HuH-7 (cell line): ENCODE measurements around the gene DOCK7.
"Not testable (repeated sequence)": the region's sequence is repeated elsewhere in the genome, so short reads cannot be mapped to it uniquely, and the experiment has no call there.

Source experiments
- DNase-seq: peaks from one replicate; pipeline ENCODE4 v3.0.0; 2011; ENCODE audit warnings: low spot score

DOCK7 gene

DNA sequence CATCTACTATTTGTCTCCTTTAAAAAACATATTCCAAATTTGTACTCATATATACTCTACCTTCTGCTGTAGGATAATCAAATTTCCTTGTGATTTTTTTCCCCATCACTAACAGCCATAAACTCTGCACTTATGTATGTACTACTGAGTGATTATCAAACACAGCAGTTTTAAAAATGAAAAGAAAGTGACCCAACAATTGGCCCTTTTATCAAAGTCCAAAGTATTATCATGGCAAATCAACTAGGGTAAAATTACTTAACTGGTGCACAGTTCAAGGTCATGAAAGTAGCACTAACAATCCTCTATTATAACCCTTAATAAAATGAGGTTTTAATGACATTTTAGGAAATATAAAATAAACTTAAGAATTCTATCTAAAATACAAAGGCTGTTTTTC lies 79.3 kb downstream of the DOCK7 start:
- DNase-seq: no peak

DNA sequence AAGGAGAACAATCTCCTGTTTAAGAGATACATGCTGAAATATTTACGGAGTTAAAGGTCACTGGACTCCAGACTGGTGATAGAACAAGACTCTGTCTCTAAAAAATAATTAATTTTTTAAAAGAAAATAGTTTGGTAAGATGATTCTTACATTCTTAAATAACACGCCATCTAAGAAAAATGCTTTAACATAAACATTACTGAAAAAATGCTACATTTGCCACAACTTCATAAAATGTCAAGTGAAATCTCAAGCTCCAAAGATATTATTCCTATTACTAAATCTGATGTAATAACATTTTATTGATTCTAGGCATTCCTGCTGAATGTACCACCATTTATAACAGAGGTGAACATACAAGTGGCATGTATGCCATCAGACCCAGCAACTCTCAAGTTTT lies 86.7 kb downstream of the DOCK7 start:
- DNase-seq: no peak

DNA sequence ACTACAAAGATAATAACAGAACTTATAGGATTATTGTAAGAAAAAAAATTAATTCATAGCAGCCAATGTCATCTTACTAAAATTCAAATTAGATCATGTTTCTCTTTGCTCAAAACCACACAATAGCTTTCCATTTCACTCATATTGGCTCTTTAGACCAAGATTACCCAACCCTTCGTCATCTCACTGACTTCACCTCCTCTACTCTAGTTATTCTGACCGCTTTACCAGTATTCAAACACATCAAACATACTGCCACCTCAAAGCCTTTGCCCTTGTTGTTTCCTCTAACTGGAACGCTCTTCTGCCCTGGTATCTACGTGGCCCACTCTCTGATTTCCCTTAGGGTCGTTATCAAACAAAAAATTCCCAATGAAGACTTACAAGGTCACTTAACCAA lies 89.1 kb downstream of the DOCK7 start:
- DNase-seq: no peak

DNA sequence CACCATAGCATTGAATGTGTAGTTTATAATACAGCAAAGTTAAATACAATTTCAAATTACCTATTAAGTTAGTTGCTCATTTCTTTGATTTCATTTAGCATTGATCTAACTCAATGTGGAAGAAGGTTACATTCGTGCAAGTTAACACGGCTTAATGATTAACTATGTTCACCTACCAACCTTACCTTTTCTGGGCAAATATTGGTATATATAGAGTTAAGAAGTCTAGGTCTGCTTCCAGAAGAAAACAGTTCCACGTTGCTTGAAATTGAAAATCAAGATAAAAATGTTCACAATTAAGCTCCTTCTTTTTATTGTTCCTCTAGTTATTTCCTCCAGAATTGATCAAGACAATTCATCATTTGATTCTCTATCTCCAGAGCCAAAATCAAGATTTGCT lies 90.9 kb downstream of the DOCK7 start, which contains the start of gene ANGPTL3:
Gene ANGPTL3 (plus strand): TSS at position 240 of the 400 bp plus-strand sequence. CDS start 47 bp downstream, at position 287.
- no peak for DNase-seq

DNA sequence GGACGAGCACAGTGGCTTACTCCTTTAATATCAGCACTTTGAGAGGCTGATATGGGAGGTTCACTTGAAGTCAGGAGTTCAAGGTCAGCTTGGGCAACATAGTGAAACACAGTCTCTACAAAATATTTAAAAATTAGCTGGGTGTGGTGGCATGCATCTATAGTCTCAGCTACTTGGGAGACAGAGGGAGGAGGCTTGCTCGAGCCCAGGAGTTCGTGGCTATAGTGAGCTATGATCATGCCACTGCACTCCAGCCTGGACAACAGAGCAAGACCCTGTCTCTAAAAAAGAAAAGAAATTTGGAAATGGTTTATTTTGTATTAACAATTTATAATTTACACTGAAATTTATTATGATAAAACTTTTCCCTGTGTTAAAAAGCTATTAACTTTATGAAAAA lies 92.5 kb downstream of the DOCK7 start:
- DNase-seq: no peak

DNA sequence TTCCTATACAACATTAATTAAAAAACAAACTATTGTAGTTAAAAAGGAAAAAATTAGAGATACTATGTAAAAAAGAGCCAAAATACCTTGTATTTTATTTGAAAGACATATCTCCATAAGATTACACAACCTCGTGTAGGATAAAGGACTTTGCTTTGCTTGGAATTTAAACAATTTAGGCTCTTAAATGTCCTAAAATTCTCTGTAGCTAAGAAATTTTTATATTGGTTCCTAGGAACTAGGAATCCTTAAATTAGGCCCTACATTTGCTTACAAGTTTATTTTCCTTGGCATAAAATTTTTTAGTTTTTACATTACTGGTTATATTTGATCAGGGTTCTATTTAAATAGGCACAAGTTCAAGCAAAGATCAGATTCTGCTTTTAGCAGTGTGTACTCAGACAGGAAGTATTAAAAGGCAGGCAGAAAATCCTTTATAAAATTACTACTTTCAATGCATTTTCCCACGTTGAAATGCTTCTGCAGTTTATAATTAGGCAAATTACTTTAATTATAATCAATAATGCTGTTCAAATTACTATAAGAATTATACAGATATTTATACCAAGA lies 94.3 kb downstream of the DOCK7 start:
- no peak for DNase-seq

DNA sequence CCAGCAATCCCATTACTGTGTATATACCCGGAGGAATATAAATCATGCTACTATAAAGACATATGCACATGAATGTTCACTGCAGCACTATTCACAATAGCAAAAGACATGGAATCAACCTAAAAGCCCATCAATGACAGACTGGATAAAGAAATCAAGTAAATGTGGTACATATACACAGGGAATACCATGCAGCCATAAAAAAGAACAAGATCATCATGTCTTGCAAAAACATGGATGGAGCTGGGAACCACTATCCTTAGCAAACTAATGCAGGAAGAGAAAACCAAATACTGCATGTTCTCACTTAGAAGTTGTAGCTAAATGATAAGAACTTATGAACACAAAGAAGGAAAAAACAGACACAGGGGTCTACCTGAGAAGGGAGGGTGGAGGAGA lies 97.2 kb downstream of the DOCK7 start:
- DNase-seq: no peak

DNA sequence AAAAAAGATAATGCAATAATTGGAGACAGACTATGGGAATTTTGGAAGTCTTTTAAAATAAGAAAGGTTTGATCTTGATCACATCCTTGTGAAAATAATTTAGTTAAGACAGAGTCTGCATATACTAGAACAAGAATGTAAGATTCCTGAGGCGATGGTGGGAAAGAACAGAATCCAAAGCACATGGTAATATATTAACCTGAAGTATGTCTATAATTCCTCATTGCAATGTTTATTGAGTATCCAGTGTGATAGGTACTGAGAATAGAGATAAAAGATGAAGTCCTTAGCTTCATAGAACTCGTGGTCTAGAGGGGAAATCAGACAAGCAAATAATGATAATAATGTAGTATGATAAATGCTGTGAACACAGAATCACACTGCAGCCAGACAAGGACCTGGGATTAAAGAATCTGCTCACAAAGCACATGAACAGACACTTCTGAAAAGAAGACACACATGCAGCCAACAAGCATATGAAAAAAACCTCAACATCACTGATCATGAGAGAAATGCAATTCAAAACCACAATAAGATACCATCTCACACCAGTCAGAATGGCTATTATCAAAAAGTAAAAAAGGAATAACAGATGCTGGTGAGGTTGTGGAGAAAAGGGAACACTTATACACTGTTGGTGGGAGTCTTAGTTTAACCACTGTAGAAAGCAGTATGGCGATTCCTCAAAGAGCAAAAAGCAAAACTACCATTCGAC lies 97.8 kb downstream of the DOCK7 start:
- DNase-seq: no peak

DNA sequence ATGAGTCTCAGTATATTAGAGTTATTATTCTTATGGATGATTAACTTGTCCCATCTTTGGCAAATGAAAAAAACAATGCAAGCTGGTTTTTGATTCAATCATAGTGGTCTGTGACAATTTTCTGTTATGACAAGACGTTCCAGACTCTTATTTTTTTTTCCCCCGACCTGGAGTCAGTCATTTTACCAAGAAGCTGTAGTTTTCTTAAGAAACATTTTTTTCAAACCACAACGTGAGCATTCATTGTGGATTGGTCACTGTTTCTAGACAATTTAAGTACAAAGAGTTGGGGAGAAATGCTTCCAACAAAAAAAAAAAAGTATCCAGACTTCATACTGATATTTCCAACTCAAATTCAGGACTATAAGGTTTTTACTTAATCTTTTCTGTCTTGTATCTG lies 98.9 kb downstream of the DOCK7 start:
- no peak for DNase-seq

DNA sequence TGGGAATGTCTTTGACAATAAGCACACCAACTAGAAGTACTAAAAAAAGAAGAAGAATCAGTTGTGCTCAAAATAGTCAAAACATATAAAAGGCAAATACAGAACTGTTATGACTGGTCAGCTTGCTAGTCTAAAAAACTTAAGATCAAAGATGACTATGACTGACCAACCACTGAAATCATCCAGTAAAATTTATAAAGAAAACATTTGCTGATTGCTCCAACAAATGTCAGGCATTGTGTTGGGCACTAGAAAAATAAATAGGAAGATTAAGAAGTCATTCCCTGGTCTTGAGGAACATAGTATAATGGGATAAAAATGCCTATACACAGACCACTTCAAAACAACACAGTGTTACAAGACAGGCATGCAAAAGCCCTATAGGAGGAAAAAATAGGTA lies 100.2 kb downstream of the DOCK7 start:
- no peak for DNase-seq

DNA sequence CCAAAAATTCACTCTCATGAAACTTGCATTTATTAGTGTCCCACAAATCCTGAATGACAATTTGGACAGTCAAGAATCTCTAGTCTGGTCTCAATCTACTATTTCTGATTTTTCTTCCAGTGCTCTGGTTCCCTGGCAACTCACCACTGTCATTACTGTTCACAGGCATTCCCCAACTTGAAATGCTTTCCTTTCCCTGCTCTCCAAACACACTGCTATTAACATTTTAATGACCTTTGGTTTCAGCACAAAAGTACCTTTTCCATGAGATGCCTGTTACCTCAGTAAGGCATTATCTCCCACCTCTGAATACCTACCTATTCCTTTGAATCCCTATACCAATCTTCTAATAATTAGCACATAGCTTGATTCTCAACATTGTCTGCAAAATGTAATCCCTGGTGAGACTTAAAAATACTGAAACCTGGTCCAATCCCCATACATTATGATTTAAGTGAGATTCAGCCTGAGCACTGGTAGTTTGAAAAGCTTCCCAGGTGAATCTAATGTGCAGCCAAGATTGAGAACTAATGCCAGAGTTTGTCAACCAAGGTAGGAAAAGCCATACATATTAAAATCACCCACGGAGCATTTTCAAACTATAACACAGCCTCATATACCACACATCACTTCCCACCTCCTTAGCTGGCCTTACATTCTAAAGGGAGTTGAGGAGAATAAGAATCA lies 102.6 kb downstream of the DOCK7 start:
- DNase-seq: no peak

DNA sequence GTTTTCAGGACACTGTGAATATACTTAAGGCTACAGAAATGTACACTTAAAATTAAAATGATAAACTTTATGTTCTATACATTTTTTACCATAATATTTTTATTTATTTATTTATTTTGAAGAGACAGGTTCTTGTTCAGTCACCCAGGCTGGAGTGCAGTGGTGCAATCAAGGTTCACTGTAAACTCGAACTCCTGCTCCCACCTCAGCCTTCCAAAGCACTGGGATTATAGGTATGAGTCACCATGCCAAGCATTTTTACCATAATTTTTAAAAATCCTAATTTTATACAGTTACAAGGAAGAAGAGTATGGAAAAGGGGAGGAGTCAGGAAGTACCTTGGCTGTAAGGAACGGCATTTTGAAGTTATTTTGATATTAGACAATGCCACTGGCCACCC lies 114.5 kb downstream of the DOCK7 start:
- DNase-seq: no peak

DNA sequence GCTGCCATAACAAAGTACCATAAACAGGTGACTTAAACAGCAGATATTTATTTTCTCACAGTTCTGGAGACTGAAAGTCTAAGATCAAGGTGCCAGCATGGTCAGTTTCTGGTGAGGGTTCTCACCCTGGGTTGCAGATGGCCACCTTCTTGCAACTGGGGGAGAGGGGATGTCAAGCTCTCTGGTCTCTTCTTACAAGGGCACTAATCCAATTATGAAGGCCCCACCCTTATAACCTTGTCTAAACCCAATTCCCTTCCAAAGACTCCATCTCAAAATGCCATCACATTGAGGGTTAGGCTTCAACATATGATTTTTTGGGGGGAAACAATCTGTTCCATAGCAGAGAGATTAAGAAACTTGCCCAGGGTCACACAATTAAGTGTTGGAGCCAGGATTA lies 115.7 kb downstream of the DOCK7 start:
- no peak for DNase-seq

DNA sequence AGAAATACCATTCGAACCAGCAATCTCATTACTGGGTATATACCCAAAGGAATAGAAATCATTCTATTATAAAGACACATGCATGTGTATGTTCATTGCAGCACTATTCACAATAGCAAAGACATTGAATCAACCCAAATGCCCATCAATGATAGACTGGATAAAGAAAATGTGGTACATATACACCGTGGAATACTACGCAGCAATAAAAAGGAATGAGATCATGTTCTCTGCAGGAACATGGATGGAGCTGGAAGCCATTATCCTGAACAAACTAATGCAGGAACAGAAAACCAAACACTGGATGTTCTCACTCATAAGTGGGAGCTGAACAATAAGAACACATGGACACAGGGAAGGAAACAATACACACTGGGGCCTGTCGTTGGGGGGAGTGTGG lies 116.7 kb downstream of the DOCK7 start:
- DNase-seq: not testable (repeated sequence)

DNA sequence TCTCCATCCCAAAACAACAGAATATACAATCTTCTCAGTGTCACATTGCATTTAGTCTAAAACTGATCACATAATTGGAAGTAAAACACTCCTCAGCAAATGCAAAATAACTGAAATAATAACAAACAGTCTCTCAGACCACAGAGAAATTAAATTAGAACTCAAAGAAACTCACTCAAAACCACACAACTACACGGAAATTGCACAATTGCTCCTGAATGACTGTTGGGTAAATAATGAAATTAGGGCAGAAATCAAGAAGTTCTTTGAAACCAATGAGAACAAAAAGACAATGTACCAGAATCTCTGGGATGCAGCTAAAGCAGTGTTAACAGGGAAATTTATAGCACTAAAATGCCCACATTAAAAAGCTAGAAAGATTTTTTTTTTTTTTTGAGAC lies 120.3 kb downstream of the DOCK7 start:
- DNase-seq: not testable (repeated sequence)

DNA sequence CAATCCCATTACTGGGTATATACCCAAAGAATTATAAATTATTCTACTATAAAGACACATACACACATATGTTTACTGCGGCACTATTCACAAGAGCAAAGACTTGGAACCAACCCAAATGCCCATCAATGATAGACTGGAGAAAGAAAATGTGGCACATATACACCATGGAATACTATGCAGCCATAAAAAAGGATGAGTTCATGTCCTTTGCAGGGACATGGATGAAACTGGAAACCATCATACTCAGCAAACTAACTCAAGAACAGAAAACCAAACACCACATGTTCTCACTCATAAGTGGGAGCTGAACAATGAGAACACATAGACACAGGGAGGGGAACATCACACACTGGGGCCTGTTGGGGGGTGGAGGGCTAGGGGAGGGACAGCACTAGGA lies 121.0 kb downstream of the DOCK7 start:
- DNase-seq: not testable (repeated sequence)

DNA sequence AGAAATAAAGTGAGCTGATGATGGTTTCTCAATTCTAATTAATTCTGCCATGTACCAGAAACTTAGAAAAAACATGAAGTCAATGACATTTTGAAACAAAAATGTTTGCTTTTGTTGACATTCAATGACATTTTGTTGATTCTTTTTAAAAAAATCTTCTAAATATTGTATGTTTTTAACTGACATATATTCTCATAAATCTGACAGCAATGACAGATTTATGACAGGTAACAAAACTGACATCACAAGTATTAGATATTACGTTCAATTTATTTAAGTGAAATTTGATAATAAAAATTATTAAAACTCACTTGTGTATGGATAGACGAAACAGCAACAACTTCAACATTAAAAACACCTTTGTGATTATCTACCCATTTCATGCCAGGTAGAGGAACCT lies 126.9 kb downstream of the DOCK7 start:
- no peak for DNase-seq

DNA sequence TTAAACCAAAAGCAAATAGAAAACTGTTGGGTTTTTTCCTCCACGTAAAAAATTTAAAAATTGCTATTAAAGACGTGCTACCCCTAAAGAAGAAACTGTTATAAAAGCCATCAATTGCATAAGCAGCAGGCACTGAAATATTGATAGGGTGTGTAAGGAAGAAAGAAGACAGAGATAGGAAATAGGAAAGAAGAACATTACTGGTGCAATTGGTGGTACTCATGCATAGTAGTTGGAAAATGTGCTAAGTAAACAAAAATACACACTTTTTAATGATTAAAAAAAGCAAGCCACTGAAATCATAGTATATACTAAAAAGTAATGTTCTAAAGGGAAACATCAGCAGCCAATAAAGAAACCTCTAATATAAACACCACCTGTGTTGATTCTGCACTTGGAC lies 143.6 kb downstream of the DOCK7 start:
- no peak for DNase-seq

DNA sequence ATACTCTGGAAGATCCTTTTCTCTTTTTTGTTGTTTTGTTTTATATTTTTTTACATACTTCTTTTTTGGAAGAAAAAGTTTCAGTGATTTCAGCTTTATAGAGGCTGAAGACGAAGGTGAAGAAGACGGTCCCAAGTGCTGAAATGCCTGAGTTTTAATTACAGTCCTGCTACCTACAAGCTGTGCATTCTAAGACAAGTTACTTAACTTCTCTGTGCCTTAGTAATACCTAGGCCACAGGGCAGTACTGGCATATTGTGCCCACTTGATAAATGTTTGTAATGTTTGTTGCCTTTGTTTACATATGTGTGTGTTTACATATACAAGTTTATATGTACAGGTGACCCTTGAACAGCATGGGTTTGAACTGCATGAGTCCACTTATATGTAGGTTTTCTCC lies 147.1 kb downstream of the DOCK7 start:
- DNase-seq: no peak

DNA sequence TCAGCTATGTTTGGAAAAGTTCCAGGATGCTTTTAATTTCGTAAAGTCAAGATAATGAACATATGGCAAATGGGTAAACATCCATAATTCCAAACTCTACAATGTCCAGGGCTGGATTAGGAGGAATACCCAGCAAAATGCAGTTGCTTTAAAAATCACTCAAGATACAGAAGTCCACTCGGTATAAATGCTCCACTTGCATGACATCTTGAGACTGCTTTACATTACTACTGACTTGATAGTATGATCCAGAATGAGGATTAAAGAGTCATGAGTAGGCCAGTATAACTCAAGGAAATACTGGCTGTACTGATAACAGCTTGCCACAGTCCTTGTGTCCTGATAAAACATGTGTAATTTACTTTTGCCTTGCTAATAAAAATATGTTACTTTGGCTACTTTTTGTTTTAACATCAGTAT lies 149.1 kb downstream of the DOCK7 start:
- DNase-seq: no peak

DNA sequence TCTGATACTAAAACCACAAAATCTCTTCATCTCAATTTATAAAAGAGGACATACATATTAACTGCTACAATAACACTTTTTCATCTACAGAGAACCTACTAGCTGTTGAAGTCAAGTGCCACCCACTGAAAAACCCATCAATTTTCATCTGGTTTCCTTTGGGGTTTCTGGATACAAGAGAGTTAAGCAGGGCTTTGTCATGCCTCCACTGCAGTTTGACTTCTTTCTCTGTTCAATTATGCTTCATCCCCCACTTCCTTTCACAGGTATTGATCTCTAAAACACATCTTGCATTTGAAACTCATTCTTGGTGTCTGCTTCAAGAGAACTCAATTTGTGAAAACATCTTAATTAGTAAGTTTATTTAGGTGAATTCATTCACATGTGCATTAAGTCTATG lies 151.3 kb downstream of the DOCK7 start:
- DNase-seq: no peak

DNA sequence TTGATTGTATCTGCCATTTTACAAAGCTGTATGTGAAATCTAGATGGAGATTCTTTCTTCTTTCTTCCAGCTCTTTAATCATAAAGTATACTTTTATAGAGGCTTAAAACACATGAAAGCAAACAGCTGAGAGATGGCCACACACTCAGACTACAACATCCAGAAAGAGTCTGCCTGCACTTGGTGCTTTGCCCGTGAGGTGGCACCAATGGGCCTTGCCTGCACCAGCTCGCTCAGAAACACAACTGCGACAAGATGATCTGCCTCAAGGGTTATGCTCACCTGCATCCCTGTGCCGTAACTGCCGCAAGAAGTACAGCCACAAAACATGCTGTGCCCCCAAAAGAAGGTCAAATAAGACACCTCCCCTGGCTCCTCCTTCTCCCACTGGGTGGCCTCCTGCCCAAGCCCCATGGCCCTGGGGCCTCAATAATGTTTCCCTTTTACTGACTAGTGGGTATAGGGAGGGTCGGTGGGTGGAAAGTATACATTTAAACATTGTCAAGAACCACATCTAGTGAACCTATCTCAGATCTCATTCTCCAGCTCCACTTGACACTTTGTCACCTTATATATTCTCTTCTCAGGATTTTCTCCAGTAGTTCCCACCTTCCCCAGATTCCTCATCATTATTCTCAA lies 157.6 kb downstream of the DOCK7 start:
- DNase-seq: peak; percentile 34

DNA sequence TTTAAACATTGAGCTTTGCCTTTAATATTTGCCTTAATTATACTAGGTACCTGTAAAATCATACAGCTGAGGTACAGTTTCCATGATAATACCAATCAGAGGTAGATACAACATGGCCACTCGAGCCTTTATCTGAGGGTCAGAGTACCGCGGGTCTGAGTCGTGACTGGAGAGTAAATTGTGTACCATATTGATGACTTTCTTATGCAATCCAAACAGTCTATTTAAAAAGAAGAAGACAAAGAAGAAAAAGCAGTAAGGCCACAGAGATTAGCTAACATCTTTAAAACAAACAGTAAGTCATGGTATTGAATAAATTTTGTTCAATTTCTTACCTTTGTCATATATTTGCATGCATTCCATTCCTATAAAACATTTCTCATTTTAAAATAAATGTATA lies 159.0 kb downstream of the DOCK7 start:
- DNase-seq: no peak
